Right lobe of liver (tissue), 4 donors: ENCODE measurements around the gene CLEC16A.

Experiments
- CTCF ChIP-seq, 4 donors: fragments of 200-600 bp in 3 of 4; fragments of 450-650 bp in 1 of 4; IDR thresholded peaks; one replicate each; pipeline versions ENCODE4 v1.5.1 to v1.8.0; 2016 to 2022; ENCODE audit warnings: antibody characterized with exemption in 4 of 4, mild to moderate bottlenecking in 2 of 4
- POLR2A ChIP-seq: fragments of 450-650 bp; IDR thresholded peaks from one replicate; pipeline ENCODE4 v1.6.1; 2017; ENCODE audit warnings: antibody characterized with exemption, mild to moderate bottlenecking
- donor health status: DM: no; HTN: no; CAD: no.
- donor health status: DM: no; HTN: no; CAD: no.
- donor health status: DM: no; HTN: yes; CAD: no.

GRCh38 chr16:10979717-10980601 is 35.6 kb downstream of the CLEC16A start:
- TF ChIP-seq CTCF (IDR thresholded peaks at IDR 0.05): no peak
- no peak for TF ChIP-seq POLR2A
